Activated naive CD4-positive, alpha-beta T cell treated with anti-CD3 and anti-CD28 coated beads for 36 hours (primary cell): ENCODE results near the gene KAZALD1. TPM values are rescaled to one million over a fixed set of nuclear protein-coding genes. Genes with fewer than 3 reads are reported as not detected.
"Not testable (repeated sequence)": the region's sequence is repeated elsewhere in the genome, so short reads cannot be mapped to it uniquely, and the experiment has no call there.

ENCODE experiments used
- CTCF ChIA-PET: fragments of 350-600 bp; sonication (Branson Sonifier 250); formaldehyde crosslinking; loops from one replicate; lab custom pipeline; 2021; ENCODE audit warnings: antibody characterized with exemption; lab: Charles Lee
- DNase-seq: peaks from one replicate; pipeline ENCODE4 v3.0.0-alpha.2; 2020
- H3K27ac Mint-ChIP-seq: one replicate; pipeline ENCODE4 v1.8.0; 2021; ENCODE audit warnings: mild to moderate bottlenecking, mixed read lengths
- H3K27me3 Mint-ChIP-seq: one replicate; pipeline ENCODE4 v1.8.0; 2021; ENCODE audit warnings: low read depth, mixed read lengths
- H3K36me3 Mint-ChIP-seq: one replicate; pipeline ENCODE4 v1.8.0; 2021; ENCODE audit warnings: low read depth, mixed read lengths
- H3K4me1 Mint-ChIP-seq: one replicate; pipeline ENCODE4 v1.8.0; 2021; ENCODE audit warnings: low read depth, mixed read lengths
- H3K4me3 Mint-ChIP-seq: one replicate; pipeline ENCODE4 v1.8.0; 2021; ENCODE audit warnings: mild to moderate bottlenecking, moderate library complexity, mixed read lengths
- H3K9me3 Mint-ChIP-seq: one replicate; pipeline ENCODE4 v1.8.0; 2021; ENCODE audit warnings: mixed read lengths
- intact Hi-C: fragments of 100-400 bp; cut with micrococcal nuclease; formaldehyde crosslinking; loops from one replicate; pipeline ENCODE4 v1.15.1; 2023
- total RNA-seq, 2 experiments: library from RNA; stranded (reverse); gene quantifications; one replicate each; pipeline ENCODE4 v1.2.3, GENCODE V29; 2021

KAZALD1 gene
- total RNA-seq, 2 experiments from 2014 or later, result 0.52 to 0.62 TPM

- Mint-ChIP-seq H3K9me3 (no peaks in the 10 kb centered on the region), H3K4me3 (peak overlapping the region; percentile 73), H3K36me3 (peaks cover 3% of the 10 kb centered on the region), H3K4me1 (peaks cover 12% of the 10 kb centered on the region), H3K27ac (peak overlapping the region; percentile 68), H3K27me3 (no peaks in the 10 kb centered on the region)
- peak; percentile 81 for DNase-seq
- intact Hi-C loops, result loop anchor here (1.0 kb wide), 5 partner anchors 10 to 119 kb away; partner anchors contain the start of genes MRPL43 and TWNK
- CTCF ChIA-PET, result interaction anchor here (0.8 to 7.8 kb wide), 12 partner anchors 10 to 110 kb away, joined by 3 to 88 read pairs (median 8); no protein-coding TSS in a partner anchor
These were observed 29.8 kb upstream of the KAZALD1 start for GRCh38 chr10:101031796-101032636.

- H3K27me3 Mint-ChIP-seq, result no peaks in the 10 kb centered on the region
- peaks cover 12% of the 10 kb centered on the region for H3K4me1 Mint-ChIP-seq
- peaks cover 5% of the 10 kb centered on the region for H3K36me3 Mint-ChIP-seq
- H3K4me3 Mint-ChIP-seq, result peak overlapping the region; percentile 73
- intact Hi-C loops, result loop anchor here (1.0 kb wide), 1 partner anchor 10 kb away; no protein-coding TSS in a partner anchor
- peak overlapping the region; percentile 68 for H3K27ac Mint-ChIP-seq
- DNase-seq, result peak; percentile 61
- CTCF ChIA-PET, result interaction anchor here (0.8 to 7.8 kb wide), 7 partner anchors 10 to 35 kb away, joined by 3 to 88 read pairs (median 10); no protein-coding TSS in a partner anchor
- no peaks in the 10 kb centered on the region for H3K9me3 Mint-ChIP-seq
These were observed 29.1 kb upstream of the KAZALD1 start for GRCh38 chr10:101032637-101033224.

- no peak for DNase-seq
- H3K4me1 Mint-ChIP-seq, result peaks cover 12% of the 10 kb centered on the region
- H3K27ac Mint-ChIP-seq, result no peak overlapping the region
- H3K9me3 Mint-ChIP-seq, result no peaks in the 10 kb centered on the region
- CTCF ChIA-PET, result interaction anchor here (1.9 to 3.9 kb wide), 2 partner anchors 9 to 30 kb away, joined by 8 to 37 read pairs; no protein-coding TSS in a partner anchor
- intact Hi-C loops, result no loop called here
- H3K36me3 Mint-ChIP-seq, result peaks cover 5% of the 10 kb centered on the region
- H3K27me3 Mint-ChIP-seq, result no peaks in the 10 kb centered on the region
- H3K4me3 Mint-ChIP-seq, result no peak overlapping the region
These were observed 28.5 kb upstream of the KAZALD1 start for GRCh38 chr10:101033276-101033675.

- intact Hi-C loops, H3K27ac Mint-ChIP-seq, H3K9me3 Mint-ChIP-seq, H3K4me3 Mint-ChIP-seq, H3K27me3 Mint-ChIP-seq, DNase-seq, H3K36me3 Mint-ChIP-seq: not testable (repeated sequence)
- CTCF ChIA-PET, result interaction anchor here (0.7 to 2.9 kb wide), 8 partner anchors 8 to 108 kb away, joined by 3 to 13 read pairs (median 3); no protein-coding TSS in a partner anchor
- peaks cover 12% of the 10 kb centered on the region for H3K4me1 Mint-ChIP-seq
These were observed 27.4 kb upstream of the KAZALD1 start for GRCh38 chr10:101034404-101034803.

GRCh38 chr10:101035314-101035713 lies 26.5 kb upstream of the KAZALD1 start:
- H3K27me3 Mint-ChIP-seq, result no peaks in the 10 kb centered on the region
- H3K4me1 Mint-ChIP-seq, result peaks cover 12% of the 10 kb centered on the region
- H3K9me3 Mint-ChIP-seq, result no peaks in the 10 kb centered on the region
- peaks cover 7% of the 10 kb centered on the region for H3K36me3 Mint-ChIP-seq
- intact Hi-C loops, result no loop called here
- H3K27ac Mint-ChIP-seq, result no peak overlapping the region
- no peak overlapping the region for H3K4me3 Mint-ChIP-seq
- DNase-seq, result no peak
- CTCF ChIA-PET, result interaction anchor here (0.9 to 2.9 kb wide), 5 partner anchors 7 to 28 kb away, joined by 3 to 13 read pairs (median 6); no protein-coding TSS in a partner anchor

GRCh38 chr10:101035916-101036702 lies 25.7 kb upstream of the KAZALD1 start:
- H3K4me1 Mint-ChIP-seq, result peaks cover 11% of the 10 kb centered on the region
- H3K9me3 Mint-ChIP-seq, result no peaks in the 10 kb centered on the region
- CTCF ChIA-PET, result interaction anchor here (1.2 to 2.9 kb wide), 3 partner anchors 14 to 20 kb away, joined by 4 to 13 read pairs (median 6); no protein-coding TSS in a partner anchor
- intact Hi-C loops, result no loop called here
- no peak overlapping the region for H3K27ac Mint-ChIP-seq
- no peaks in the 10 kb centered on the region for H3K27me3 Mint-ChIP-seq
- peaks cover 7% of the 10 kb centered on the region for H3K36me3 Mint-ChIP-seq
- no peak overlapping the region for H3K4me3 Mint-ChIP-seq
- DNase-seq, result no peak

GRCh38 chr10:101036726-101037125 lies 25.1 kb upstream of the KAZALD1 start:
- no peaks in the 10 kb centered on the region for H3K9me3 Mint-ChIP-seq
- no peak overlapping the region for H3K4me3 Mint-ChIP-seq
- CTCF ChIA-PET, result interaction anchor here (0.7 to 2.9 kb wide), 4 partner anchors 13 to 24 kb away, joined by 3 to 13 read pairs (median 5); no protein-coding TSS in a partner anchor
- peaks cover 18% of the 10 kb centered on the region for H3K4me1 Mint-ChIP-seq
- peaks cover 7% of the 10 kb centered on the region for H3K36me3 Mint-ChIP-seq
- no peak for DNase-seq
- intact Hi-C loops, result no loop called here
- no peaks in the 10 kb centered on the region for H3K27me3 Mint-ChIP-seq
- H3K27ac Mint-ChIP-seq, result no peak overlapping the region

GRCh38 chr10:101038484-101038883 lies 23.3 kb upstream of the KAZALD1 start:
- CTCF ChIA-PET, result interaction anchor here (6.4 to 16.3 kb wide), 2 partner anchors 13 to 25 kb away, joined by 63 to 326 read pairs; partner anchors contain the start of gene KAZALD1
- Mint-ChIP-seq H3K27ac (no peak overlapping the region), H3K9me3 (no peaks in the 10 kb centered on the region), H3K27me3 (no peaks in the 10 kb centered on the region), H3K4me1 (peaks cover 20% of the 10 kb centered on the region), H3K36me3 (peaks cover 7% of the 10 kb centered on the region), H3K4me3 (no peak overlapping the region)
- intact Hi-C loops, result no loop called here
- no peak for DNase-seq

GRCh38 chr10:101040061-101040460 lies 21.7 kb upstream of the KAZALD1 start:
- CTCF ChIA-PET, result interaction anchor here (0.5 to 16.3 kb wide), 12 partner anchors 9 to 875 kb away, joined by 3 to 326 read pairs (median 4); partner anchors contain the start of genes KAZALD1, PDZD7 and SFXN3
- H3K4me1 Mint-ChIP-seq, result peaks cover 22% of the 10 kb centered on the region
- DNase-seq, result no peak
- no peak overlapping the region for H3K4me3 Mint-ChIP-seq
- no peaks in the 10 kb centered on the region for H3K9me3 Mint-ChIP-seq
- no peak overlapping the region for H3K27ac Mint-ChIP-seq
- H3K36me3 Mint-ChIP-seq, result peaks cover 7% of the 10 kb centered on the region
- intact Hi-C loops, result loop anchor here (5.0 kb wide), 1 partner anchor 177 kb away; no protein-coding TSS in a partner anchor
- no peaks in the 10 kb centered on the region for H3K27me3 Mint-ChIP-seq

GRCh38 chr10:101040851-101041250 lies 20.9 kb upstream of the KAZALD1 start:
- CTCF ChIA-PET, result interaction anchor here (0.6 to 16.3 kb wide), 15 partner anchors 9 to 487 kb away, joined by 3 to 326 read pairs (median 4); partner anchors contain the start of genes KAZALD1, PDZD7 and SFXN3
- peaks cover 22% of the 10 kb centered on the region for H3K4me1 Mint-ChIP-seq
- no peaks in the 10 kb centered on the region for H3K27me3 Mint-ChIP-seq
- intact Hi-C loops, result loop anchor here (1.0 to 5.0 kb wide), 4 partner anchors 9 to 176 kb away; no protein-coding TSS in a partner anchor
- H3K36me3 Mint-ChIP-seq, result peaks cover 7% of the 10 kb centered on the region
- H3K27ac Mint-ChIP-seq, result no peak overlapping the region
- no peaks in the 10 kb centered on the region for H3K9me3 Mint-ChIP-seq
- no peak for DNase-seq
- H3K4me3 Mint-ChIP-seq, result no peak overlapping the region

GRCh38 chr10:101041252-101041761 lies 20.5 kb upstream of the KAZALD1 start:
- Mint-ChIP-seq H3K36me3 (peaks cover 7% of the 10 kb centered on the region), H3K4me1 (peaks cover 22% of the 10 kb centered on the region), H3K27ac (no peak overlapping the region), H3K9me3 (no peaks in the 10 kb centered on the region), H3K27me3 (peaks cover 2% of the 10 kb centered on the region), H3K4me3 (no peak overlapping the region)
- intact Hi-C loops, result loop anchor here (1.0 to 5.0 kb wide), 4 partner anchors 9 to 176 kb away; no protein-coding TSS in a partner anchor
- DNase-seq, result peak; percentile 87
- CTCF ChIA-PET, result interaction anchor here (0.6 to 16.3 kb wide), 19 partner anchors 10 to 1592 kb away, joined by 3 to 326 read pairs (median 4); partner anchors contain the start of genes KAZALD1, PDZD7 and SFXN3
